Measurements from ENCODE around the gene TDRD3.

Gene TDRD3

DNA sequence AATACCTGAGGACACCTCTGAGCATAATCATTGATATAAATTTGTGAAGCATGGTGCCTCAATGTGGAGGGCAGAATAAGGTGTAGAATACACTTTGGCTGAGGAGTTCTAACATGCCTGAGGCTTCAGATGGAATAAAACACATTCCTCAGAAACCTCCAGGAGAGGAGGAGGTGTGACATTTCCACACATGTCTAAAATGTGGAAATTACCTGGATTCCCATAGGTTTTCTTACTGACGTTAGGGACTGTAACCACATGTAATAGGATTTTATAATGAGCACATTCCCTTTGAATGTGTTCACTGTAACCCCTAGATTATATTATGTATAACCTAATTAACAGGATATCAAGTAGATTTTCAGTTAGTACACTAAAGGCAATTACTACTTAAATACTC is 226.1 kb downstream of the TDRD3 start:
- TF ChIP-seq, protein P1, sequence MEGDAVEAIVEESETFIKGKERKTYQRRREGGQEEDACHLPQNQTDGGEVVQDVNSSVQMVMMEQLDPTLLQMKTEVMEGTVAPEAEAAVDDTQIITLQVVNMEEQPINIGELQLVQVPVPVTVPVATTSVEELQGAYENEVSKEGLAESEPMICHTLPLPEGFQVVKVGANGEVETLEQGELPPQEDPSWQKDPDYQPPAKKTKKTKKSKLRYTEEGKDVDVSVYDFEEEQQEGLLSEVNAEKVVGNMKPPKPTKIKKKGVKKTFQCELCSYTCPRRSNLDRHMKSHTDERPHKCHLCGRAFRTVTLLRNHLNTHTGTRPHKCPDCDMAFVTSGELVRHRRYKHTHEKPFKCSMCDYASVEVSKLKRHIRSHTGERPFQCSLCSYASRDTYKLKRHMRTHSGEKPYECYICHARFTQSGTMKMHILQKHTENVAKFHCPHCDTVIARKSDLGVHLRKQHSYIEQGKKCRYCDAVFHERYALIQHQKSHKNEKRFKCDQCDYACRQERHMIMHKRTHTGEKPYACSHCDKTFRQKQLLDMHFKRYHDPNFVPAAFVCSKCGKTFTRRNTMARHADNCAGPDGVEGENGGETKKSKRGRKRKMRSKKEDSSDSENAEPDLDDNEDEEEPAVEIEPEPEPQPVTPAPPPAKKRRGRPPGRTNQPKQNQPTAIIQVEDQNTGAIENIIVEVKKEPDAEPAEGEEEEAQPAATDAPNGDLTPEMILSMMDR (IDR thresholded peaks at IDR 0.05) = no peak
- no peaks in the 10 kb centered on the region for H3K9me3 ChIP-seq (ENCODE audit: control insufficient read depth, low read length)
- no peaks in the 10 kb centered on the region for H3K4me1 ChIP-seq
- H3K36me3 ChIP-seq (ENCODE audit: control insufficient read depth, insufficient read depth, low read length) = no peaks in the 10 kb centered on the region
- H3K4me2 ChIP-seq (ENCODE audit: low read length) = no peak overlapping the region
- H2AFZ ChIP-seq = no peak overlapping the region
- no peaks in the 10 kb centered on the region for H3K27me3 ChIP-seq (ENCODE audit: control insufficient read depth, insufficient read depth, low read length)
- no peak overlapping the region for H3K4me3 ChIP-seq (ENCODE audit: low read depth, low read length)
- H3K79me2 ChIP-seq = no peaks in the 10 kb centered on the region
- H3K27ac ChIP-seq = no peak overlapping the region
- H3K9ac ChIP-seq = no peak overlapping the region
